Ovary (tissue), 9 donors: ENCODE data around the gene PRND. TPM values are rescaled to one million over a fixed set of nuclear protein-coding genes. Genes with fewer than 3 reads are reported as not detected.
"Not testable (repeated sequence)": the region's sequence is repeated elsewhere in the genome, so short reads cannot be mapped to it uniquely, and the experiment has no call there.

Experiments used
- DNase-seq, 5 donors: peaks; one replicate each; pipeline ENCODE4 v3.0.0-alpha.2; 2019 to 2020
- H3K27ac ChIP-seq, 2 donors: fragments of 200-600 bp; one replicate each; pipeline versions ENCODE4 v1.5.1 to v1.8.0; 2019 to 2022
- H3K27me3 ChIP-seq: fragments of 200-600 bp; one replicate; pipeline ENCODE4 v1.8.0; 2022
- H3K36me3 ChIP-seq: fragments of 200-600 bp; sonication (generic); one replicate; pipeline ENCODE4 v1.5.1; 2019
- H3K4me1 ChIP-seq: one replicate; pipeline ENCODE4 v1.8.1; 2013; ENCODE audit warnings: mild to moderate bottlenecking, moderate library complexity; ENCODE audit not compliant: insufficient read depth
- H3K4me3 ChIP-seq: fragments of 200-600 bp; sonication (generic); one replicate; pipeline ENCODE4 v1.5.1; 2017
- H3K9me3 ChIP-seq, 2 donors: fragments of 200-600 bp in 1 of 2; sonication (generic) in 1 of 2; one replicate each; pipeline versions ENCODE4 v1.5.1 to v1.8.1; 2013 to 2019; ENCODE audit warnings: mild to moderate bottlenecking in 1 of 2, moderate library complexity in 1 of 2
- CTCF ChIP-seq, 3 donors: fragments of 450-650 bp in 2 of 3; fragments of 200-600 bp in 1 of 3; IDR thresholded peaks; one replicate each; pipeline versions ENCODE4 v1.5.1 to v1.8.0; 2016 to 2022; ENCODE audit warnings: antibody characterized with exemption in 3 of 3, mild to moderate bottlenecking in 1 of 3
- EP300 ChIP-seq: sonication (generic); formaldehyde crosslinking; IDR thresholded peaks from one replicate; pipeline ENCODE4 v1.6.1; 2017; ENCODE audit warnings: antibody characterized with exemption
- POLR2A ChIP-seq: fragments of 450-650 bp; IDR thresholded peaks from one replicate; pipeline ENCODE4 v1.6.1; 2017; ENCODE audit warnings: antibody characterized with exemption, mild to moderate bottlenecking, moderate library complexity
- WGBS, 3 donors: extraction: QIAGEN DNeasy Blood & Tissue Kit in 1 of 3; methylation state at CpG; one replicate each; pipeline versions ENCODE4 v1.1.5 to v1.1.7; 2013 to 2017; 5-methylcytosine and 5-hydroxymethylcytosine counted together
- intact Hi-C, 4 donors: fragments of 100-400 bp; cut with DNase I; formaldehyde crosslinking; loops; one replicate each; pipeline versions ENCODE4 v1.11.0 to v1.15.1; 2022 to 2023
- polyA plus RNA-seq, 2 donors: library from polyadenylated mRNA; stranded (reverse); fragments of 200-250 nt in 1 of 2; fragments of 350-450 nt in 1 of 2; fragmentation: Illumina TruSeq in 1 of 2; extraction: RNeasy Lipid Tissue Mini Kit (QIAGEN cat#74804) in 1 of 2; gene quantifications; one replicate each; pipeline ENCODE4 v1.2.3, GENCODE V29; 2013 to 2014
- total RNA-seq, 7 donors: library from RNA; depleted of rRNA in 2 of 7; stranded (reverse); fragments of >200 nt in 2 of 7; fragmentation: NEBNext Ultra II Directional in 3 of 7; extraction: Animal tissue kit (Norgen Biotek cat#: 25700) in 3 of 7; gene quantifications; one replicate each; pipeline versions ENCODE4 v1.1.0 to v1.2.4, GENCODE V29; 2016 to 2023
- donor health status: DM: no; HTN: no; CAD: no; lungs with moderate emphysema.
- donor health status: DM: no; HTN: no; CAD: no.
- donor health status: Bipolar disorder and iron deficiency.
- donor health status: DM: yes; HTN: yes; CAD: no.
- donor health status: DM: no; HTN: no; CAD: no.
- donor health status: DM: yes; HTN: yes; CAD: no.

The PRND gene
- total and polyA plus RNA-seq, 9 donors: 0.05 to 0.47 (median 0.14) TPM; not detected in 3

- intact Hi-C loops: no loop called here
- no peak for TF ChIP-seq CTCF (IDR thresholded peaks at IDR 0.05)
- TF ChIP-seq EP300: no peak
- TF ChIP-seq POLR2A: no peak
- Histone ChIP-seq H3K27ac (no peak overlapping the region), H3K4me3 (no peak overlapping the region), H3K27me3 (no peaks in the 10 kb centered on the region), H3K36me3 (no peaks in the 10 kb centered on the region), H3K9me3 (no peaks in the 10 kb centered on the region), H3K4me1 (peaks cover 2% of the 10 kb centered on the region)
- WGBS, 3 donors: 71 to 79% (median 77%) methylated on average over 7 of the region's 7 CpGs
- DNase-seq: no peak
These were observed 19.0 kb upstream of the PRND start for GRCh38 chr20:4702562-4703280.

- Histone ChIP-seq H3K27me3 (no peaks in the 10 kb centered on the region), H3K4me3 (no peak overlapping the region), H3K9me3 (no peaks in the 10 kb centered on the region), H3K4me1 (peaks cover 2% of the 10 kb centered on the region), H3K36me3 (no peaks in the 10 kb centered on the region), H3K27ac (no peak overlapping the region)
- 71 to 82% (median 77%) methylated on average over 6 of the region's 6 CpGs for WGBS, 3 donors
- intact Hi-C loops: no loop called here
- TF ChIP-seq CTCF (IDR thresholded peaks at IDR 0.05) (no peak), EP300 (no peak), POLR2A (no peak)
- DNase-seq: no peak
These were observed 18.4 kb upstream of the PRND start for GRCh38 chr20:4703281-4703676.

GRCh38 chr20:4706941-4707340, 14.8 kb upstream of the PRND start:
- H3K27me3 ChIP-seq, H3K9me3 ChIP-seq, H3K4me3 ChIP-seq, H3K27ac ChIP-seq, intact Hi-C loops, H3K4me1 ChIP-seq, DNase-seq, H3K36me3 ChIP-seq: not testable (repeated sequence)
- WGBS, 3 donors: 95 to 98% (median 96%) methylated on average over 12 of the region's 12 CpGs

- Histone ChIP-seq H3K4me3 (no peak overlapping the region), H3K36me3 (no peaks in the 10 kb centered on the region), H3K4me1 (peaks cover 2% of the 10 kb centered on the region), H3K27ac (no peak overlapping the region), H3K9me3 (no peaks in the 10 kb centered on the region), H3K27me3 (no peaks in the 10 kb centered on the region)
- intact Hi-C loops: no loop called here
- TF ChIP-seq CTCF (IDR thresholded peaks at IDR 0.05) (no peak), POLR2A (no peak), EP300 (no peak)
- WGBS, 3 donors: 67 to 83% (median 73%) methylated on average over 3 of the region's 3 CpGs
- DNase-seq: no peak
These were observed 13.7 kb upstream of the PRND start for GRCh38 chr20:4708036-4708435.

- no peak overlapping the region for H3K4me3 ChIP-seq
- intact Hi-C loops: no loop called here
- TF ChIP-seq CTCF (IDR thresholded peaks at IDR 0.05) (no peak), POLR2A (no peak), EP300 (no peak)
- H3K36me3 ChIP-seq: no peaks in the 10 kb centered on the region
- H3K27me3 ChIP-seq: no peaks in the 10 kb centered on the region
- WGBS, 3 donors: 89 to 94% (median 93%) methylated on average over 3 of the region's 3 CpGs
- peaks cover 2% of the 10 kb centered on the region for H3K4me1 ChIP-seq
- H3K9me3 ChIP-seq: no peaks in the 10 kb centered on the region
- H3K27ac ChIP-seq: no peak overlapping the region
- no peak for DNase-seq
These were observed 12.9 kb upstream of the PRND start for GRCh38 chr20:4708856-4709255.
